DND-41 (cell line): ENCODE measurements around the gene LETM1.
A peak's percentile ranks its signal among the peaks of the same experiment; 100 is the strongest.

Experiments used
- ATAC-seq: fragments of 200-7000 bp; cut with Tn5 transposase; 3 replicates; pipeline ENCODE4 v1.9.1; 2021; ENCODE audit warnings: low read depth; ENCODE audit not compliant: insufficient read depth
- DNase-seq: peaks from one replicate; pipeline ENCODE4 v3.0.0-alpha.2; 2020
- H2AFZ ChIP-seq: 2 replicates; pipeline ENCODE4 v1.6.0; 2012; ENCODE audit warnings: low read depth, low read length
- H3K27ac ChIP-seq: 2 replicates; pipeline ENCODE4 v1.5.1; 2012; ENCODE audit warnings: low read length, inconsistent platforms
- H3K27me3 ChIP-seq: fragments of 200-600 bp; sonication (generic); 2 replicates; pipeline ENCODE4 v1.6.0; 2012; ENCODE audit warnings: low read length, mild to moderate bottlenecking, inconsistent platforms; ENCODE audit not compliant: insufficient read depth, poor library complexity
- H3K36me3 ChIP-seq: 2 replicates; pipeline ENCODE4 v1.5.1; 2012; ENCODE audit warnings: low read length, inconsistent platforms; ENCODE audit not compliant: insufficient read depth
- H3K4me1 ChIP-seq: 2 replicates; pipeline ENCODE4 v1.5.1; 2012; ENCODE audit warnings: mild to moderate bottlenecking, low read length; ENCODE audit not compliant: insufficient read depth
- H3K4me2 ChIP-seq: 2 replicates; pipeline ENCODE4 v1.6.0; 2012; ENCODE audit warnings: mild to moderate bottlenecking, moderate library complexity, low read length, inconsistent platforms; ENCODE audit not compliant: insufficient read depth
- H3K4me3 ChIP-seq, 2 experiments: fragments of 200-600 bp in 1 of 2; shearing (Covaris generic) in 1 of 2; 2 replicates each; pipeline ENCODE4 v1.5.1; 2012 to 2016; ENCODE audit warnings: inconsistent platforms in 2 of 2, low read length in 2 of 2, mild to moderate bottlenecking in 2 of 2, low read depth in 1 of 2, moderate library complexity in 1 of 2
- H3K79me2 ChIP-seq: 2 replicates; pipeline ENCODE4 v1.6.0; 2012; ENCODE audit warnings: low read length, inconsistent platforms; ENCODE audit not compliant: insufficient read depth
- H3K9ac ChIP-seq: 2 replicates; pipeline ENCODE4 v1.6.0; 2012; ENCODE audit warnings: low read depth, mild to moderate bottlenecking, inconsistent platforms, low read length, moderate library complexity
- H3K9me3 ChIP-seq: 2 replicates; pipeline ENCODE4 v1.5.1; 2012; ENCODE audit warnings: low read length, moderate library complexity, mild to moderate bottlenecking, inconsistent platforms; ENCODE audit not compliant: insufficient read depth, severe bottlenecking
- H4K20me1 ChIP-seq: 2 replicates; pipeline ENCODE4 v1.6.0; 2012; ENCODE audit warnings: low read length; ENCODE audit not compliant: insufficient read depth
- EZH2 ChIP-seq: IDR thresholded peaks from 3 replicates; pipeline ENCODE4 v1.6.1; 2012; ENCODE audit warnings: borderline replicate concordance, low read depth, mild to moderate bottlenecking, moderate library complexity, low read length, inconsistent platforms; ENCODE audit not compliant: severe bottlenecking
- TF ChIP-seq, protein P1 (sequence below): IDR thresholded peaks from 2 replicates; pipeline ENCODE4 v1.5.1; 2012; ENCODE audit warnings: borderline replicate concordance, low read length, moderate library complexity, mild to moderate bottlenecking; ENCODE audit not compliant: poor library complexity, severe bottlenecking; ENCODE audit errors: extremely low read depth

Gene LETM1

DNA sequence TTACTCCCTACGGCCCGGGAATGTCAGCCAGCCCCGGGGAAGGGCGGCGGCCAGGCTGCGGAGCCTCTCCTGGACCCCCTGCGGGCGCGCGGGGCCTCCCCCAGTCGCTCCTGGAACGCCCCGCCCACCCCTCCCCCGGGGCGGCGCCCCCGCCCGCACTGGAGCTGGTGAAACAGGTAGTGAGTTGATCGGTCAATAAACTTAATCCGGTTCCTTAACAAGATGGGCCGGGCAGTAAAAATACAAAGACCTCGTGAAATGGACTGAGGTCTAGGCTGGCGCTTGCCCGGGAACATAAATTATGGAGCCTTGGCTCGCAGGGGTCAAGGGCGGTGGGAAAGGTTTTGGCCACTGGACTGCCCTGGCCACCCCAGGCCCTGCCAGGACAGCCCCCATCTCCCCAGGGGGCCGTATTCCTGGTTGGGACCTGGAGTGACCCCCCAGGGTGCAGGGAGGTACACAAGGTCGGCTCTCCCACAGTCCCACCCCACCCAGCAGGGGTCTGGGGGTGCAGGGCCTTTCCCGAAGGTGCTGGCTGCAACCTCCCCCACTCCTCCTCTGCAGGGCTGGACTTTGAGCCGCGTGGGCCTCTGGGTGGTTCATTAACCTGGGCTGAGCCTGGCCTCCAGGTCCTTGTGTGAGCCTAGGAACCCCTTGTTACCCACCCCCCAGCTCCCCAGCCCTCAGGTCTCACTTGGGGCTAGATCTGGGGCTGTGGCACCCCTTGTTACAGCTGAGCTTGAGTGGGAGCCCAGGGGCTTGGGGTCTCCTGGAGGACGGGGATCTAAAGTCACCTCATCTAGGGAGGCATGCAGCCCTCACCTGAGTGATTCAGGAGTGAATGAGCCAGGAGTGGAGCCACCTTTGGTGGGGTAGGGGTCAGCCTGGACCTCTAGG, 60.4 kb downstream of the LETM1 start:
- peaks cover 8% of the 10 kb centered on the region; the same call in 1 of the 2 replicates for H4K20me1 ChIP-seq
- H3K27me3 ChIP-seq: no peaks in the 10 kb centered on the region
- no peak overlapping the region for H3K4me3 ChIP-seq
- TF ChIP-seq, protein P1, sequence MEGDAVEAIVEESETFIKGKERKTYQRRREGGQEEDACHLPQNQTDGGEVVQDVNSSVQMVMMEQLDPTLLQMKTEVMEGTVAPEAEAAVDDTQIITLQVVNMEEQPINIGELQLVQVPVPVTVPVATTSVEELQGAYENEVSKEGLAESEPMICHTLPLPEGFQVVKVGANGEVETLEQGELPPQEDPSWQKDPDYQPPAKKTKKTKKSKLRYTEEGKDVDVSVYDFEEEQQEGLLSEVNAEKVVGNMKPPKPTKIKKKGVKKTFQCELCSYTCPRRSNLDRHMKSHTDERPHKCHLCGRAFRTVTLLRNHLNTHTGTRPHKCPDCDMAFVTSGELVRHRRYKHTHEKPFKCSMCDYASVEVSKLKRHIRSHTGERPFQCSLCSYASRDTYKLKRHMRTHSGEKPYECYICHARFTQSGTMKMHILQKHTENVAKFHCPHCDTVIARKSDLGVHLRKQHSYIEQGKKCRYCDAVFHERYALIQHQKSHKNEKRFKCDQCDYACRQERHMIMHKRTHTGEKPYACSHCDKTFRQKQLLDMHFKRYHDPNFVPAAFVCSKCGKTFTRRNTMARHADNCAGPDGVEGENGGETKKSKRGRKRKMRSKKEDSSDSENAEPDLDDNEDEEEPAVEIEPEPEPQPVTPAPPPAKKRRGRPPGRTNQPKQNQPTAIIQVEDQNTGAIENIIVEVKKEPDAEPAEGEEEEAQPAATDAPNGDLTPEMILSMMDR: no peak
- TF ChIP-seq EZH2: no peak
- H3K9ac ChIP-seq: no peak overlapping the region
- no peak for DNase-seq
- no peak for ATAC-seq
- H3K27ac ChIP-seq: no peak overlapping the region
- H2AFZ ChIP-seq: no peak overlapping the region
- H3K4me1 ChIP-seq: peaks cover 11% of the 10 kb centered on the region
- H3K9me3 ChIP-seq: no peaks in the 10 kb centered on the region
- no peaks in the 10 kb centered on the region for H3K36me3 ChIP-seq
- H3K4me2 ChIP-seq: no peak overlapping the region
- no peaks in the 10 kb centered on the region for H3K79me2 ChIP-seq

DNA sequence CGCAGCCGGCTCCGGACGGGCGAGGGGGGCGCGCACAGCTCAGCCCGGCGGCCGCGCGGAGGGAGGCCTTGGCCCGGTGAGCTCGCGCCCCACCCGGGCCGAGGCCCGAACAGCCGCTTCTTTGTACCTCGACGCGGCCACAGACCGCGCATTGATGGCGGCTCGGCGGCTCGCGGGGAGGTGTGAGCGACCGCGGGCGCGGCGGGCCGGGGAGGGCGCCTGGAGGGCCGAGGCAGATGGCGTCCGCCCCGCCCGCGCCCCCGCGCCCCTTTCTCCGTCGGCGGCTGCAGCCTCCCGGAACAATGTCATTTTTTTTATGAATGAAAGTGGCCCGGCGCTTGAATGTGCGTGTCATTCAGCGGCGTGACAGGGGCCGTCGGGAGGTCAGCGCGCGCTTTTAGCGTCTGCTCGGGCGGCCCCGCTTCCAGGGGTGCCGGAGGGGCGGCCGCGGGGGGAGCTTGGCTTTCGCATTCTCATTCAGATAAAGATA, 61.1 kb downstream of the LETM1 start:
- H3K27ac ChIP-seq: no peak overlapping the region
- H3K4me2 ChIP-seq: no peak overlapping the region
- peaks cover 11% of the 10 kb centered on the region for H3K4me1 ChIP-seq
- no peak for DNase-seq
- H3K79me2 ChIP-seq: no peaks in the 10 kb centered on the region
- H3K36me3 ChIP-seq: no peaks in the 10 kb centered on the region
- H3K4me3 ChIP-seq: no peak overlapping the region
- no peak for ATAC-seq
- no peaks in the 10 kb centered on the region for H3K27me3 ChIP-seq
- H2AFZ ChIP-seq: no peak overlapping the region
- no peak overlapping the region for H3K9ac ChIP-seq
- peaks cover 8% of the 10 kb centered on the region; the same call in 1 of the 2 replicates for H4K20me1 ChIP-seq
- TF ChIP-seq, protein P1: no peak
- no peak for TF ChIP-seq EZH2
- no peaks in the 10 kb centered on the region for H3K9me3 ChIP-seq

DNA sequence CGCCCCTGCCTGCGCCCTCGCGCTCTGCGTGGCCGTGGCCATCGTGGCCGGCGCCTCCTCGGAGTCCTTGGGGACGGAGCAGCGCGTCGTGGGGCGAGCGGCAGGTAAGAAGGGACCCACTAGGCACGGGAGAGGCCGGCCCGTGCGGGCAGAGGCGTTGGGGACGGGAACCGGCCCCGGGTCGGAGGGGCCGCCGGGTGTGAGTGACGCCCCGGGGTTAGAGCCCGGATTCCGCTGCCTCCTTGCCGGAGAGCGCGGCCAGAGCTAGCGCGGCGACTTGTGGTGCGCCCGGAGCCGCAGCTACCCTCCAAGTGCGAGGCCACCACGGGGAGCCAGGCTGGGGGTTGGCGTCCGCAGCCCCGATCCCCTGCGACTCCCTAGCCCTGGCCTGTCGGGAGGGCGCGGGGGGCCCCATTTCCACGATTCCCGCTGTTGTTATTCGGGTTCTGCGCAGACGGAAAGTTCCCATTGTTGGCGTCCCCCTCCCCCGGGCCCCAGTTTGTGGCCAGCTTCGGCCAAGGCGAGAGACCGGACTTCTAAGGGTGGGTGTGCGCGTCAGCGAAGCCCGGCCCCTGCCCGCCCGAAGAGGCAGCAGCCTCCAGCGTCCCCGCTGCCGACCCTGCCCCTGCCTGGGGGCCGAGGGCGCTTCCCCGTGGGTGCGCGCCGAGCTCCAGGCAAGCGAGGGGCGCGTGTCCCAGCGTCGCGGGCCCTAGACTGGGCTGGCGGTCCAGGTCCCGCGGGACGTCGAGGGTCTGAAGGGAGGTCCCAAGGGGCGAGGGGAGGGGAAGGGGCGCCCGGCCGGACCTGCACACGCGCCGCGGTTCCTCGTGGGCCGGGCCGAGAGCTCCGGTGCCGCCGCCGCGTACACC, 61.8 kb downstream of the LETM1 start:
- ATAC-seq (no peak), DNase-seq (no peak)
- no peak overlapping the region for H2AFZ ChIP-seq
- H3K4me1 ChIP-seq: peaks cover 11% of the 10 kb centered on the region
- H3K4me2 ChIP-seq: peak overlapping the region; percentile 76
- H4K20me1 ChIP-seq: peaks cover 8% of the 10 kb centered on the region; the same call in 1 of the 2 replicates
- no peaks in the 10 kb centered on the region for H3K79me2 ChIP-seq
- no peak for TF ChIP-seq EZH2
- TF ChIP-seq, protein P1: no peak
- peak overlapping the region in 1 of 2 experiments; percentile 56; a peak in 2 of 4 replicates for H3K4me3 ChIP-seq
- H3K9me3 ChIP-seq: no peaks in the 10 kb centered on the region
- no peak overlapping the region for H3K27ac ChIP-seq
- H3K27me3 ChIP-seq: no peaks in the 10 kb centered on the region
- H3K36me3 ChIP-seq: no peaks in the 10 kb centered on the region
- peak overlapping the region; percentile 60 for H3K9ac ChIP-seq
